Measurements from ENCODE around the gene NKX6-2. TPM values are rescaled to one million over a fixed set of nuclear protein-coding genes. Genes with fewer than 3 reads are reported as not detected.

The NKX6-2 gene
- total RNA-seq, 4 donors from 2014 or later = not detected

DNA sequence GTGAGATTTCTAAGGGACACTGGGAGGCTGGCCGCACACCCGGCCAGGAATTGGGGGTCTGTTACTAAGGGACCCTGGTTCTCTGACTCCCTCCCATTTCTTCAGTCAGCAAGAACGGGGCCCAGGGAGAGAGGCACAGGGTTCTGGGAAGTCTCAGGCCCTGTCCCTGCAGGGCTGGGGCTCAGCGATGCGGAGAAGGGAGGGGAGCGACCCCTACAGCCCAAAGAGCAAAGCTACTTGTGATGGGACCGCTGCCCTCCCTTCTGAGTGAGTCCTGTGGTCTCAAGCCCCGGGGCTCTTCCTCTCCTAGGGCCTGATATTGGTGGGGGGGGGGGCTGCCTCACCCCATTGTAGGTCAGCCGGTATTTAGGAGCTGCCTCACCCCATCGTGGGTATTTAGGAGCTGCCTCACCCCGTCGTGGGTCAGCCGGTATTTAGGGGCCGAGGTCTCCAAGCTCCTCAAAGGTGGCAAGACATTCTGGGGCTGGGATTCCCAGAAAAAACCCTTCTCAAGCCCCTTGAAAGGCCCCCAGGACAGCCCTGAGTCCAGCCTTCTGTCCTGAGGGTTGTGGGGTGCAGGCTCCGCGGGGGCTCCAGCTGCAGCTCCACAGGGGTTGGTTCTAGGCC lies 16.9 kb upstream of the NKX6-2 start:
- no peak overlapping the region for H3K27ac ChIP-seq
- DNase-seq = no peak
- intact Hi-C loops (cut with DNase I; ENCODE audit: low total_unique reads) = no loop called here
- no peaks in the 10 kb centered on the region for H3K36me3 ChIP-seq
- H3K9me3 ChIP-seq = no peaks in the 10 kb centered on the region
- H3K4me3 ChIP-seq = no peak overlapping the region
- WGBS, 2 donors (ENCODE audit: low coverage in 1 of 2) = 79% methylated on average over 16 of the region's 16 CpGs; no CpG with 5 or more reads in 1 of the 2 donors
- H3K4me1 ChIP-seq = no peaks in the 10 kb centered on the region
- in situ Hi-C loops (cut with MboI; ENCODE audit: low pct_ligation_motif_present in 1 of 4, low pct_unique_long_range_greater_than_20kb in 1 of 4, low sequenced_read_pairs in 3 of 4) = no loop called here
- no peaks in the 10 kb centered on the region for H3K27me3 ChIP-seq
- TF ChIP-seq EP300 (IDR thresholded peaks at IDR 0.05; ENCODE audit: low read depth) (no peak), POLR2AphosphoS5 (IDR thresholded peaks at IDR 0.05) (no peak), POLR2A (IDR thresholded peaks at IDR 0.05) (no peak)
- TF ChIP-seq, protein P1, sequence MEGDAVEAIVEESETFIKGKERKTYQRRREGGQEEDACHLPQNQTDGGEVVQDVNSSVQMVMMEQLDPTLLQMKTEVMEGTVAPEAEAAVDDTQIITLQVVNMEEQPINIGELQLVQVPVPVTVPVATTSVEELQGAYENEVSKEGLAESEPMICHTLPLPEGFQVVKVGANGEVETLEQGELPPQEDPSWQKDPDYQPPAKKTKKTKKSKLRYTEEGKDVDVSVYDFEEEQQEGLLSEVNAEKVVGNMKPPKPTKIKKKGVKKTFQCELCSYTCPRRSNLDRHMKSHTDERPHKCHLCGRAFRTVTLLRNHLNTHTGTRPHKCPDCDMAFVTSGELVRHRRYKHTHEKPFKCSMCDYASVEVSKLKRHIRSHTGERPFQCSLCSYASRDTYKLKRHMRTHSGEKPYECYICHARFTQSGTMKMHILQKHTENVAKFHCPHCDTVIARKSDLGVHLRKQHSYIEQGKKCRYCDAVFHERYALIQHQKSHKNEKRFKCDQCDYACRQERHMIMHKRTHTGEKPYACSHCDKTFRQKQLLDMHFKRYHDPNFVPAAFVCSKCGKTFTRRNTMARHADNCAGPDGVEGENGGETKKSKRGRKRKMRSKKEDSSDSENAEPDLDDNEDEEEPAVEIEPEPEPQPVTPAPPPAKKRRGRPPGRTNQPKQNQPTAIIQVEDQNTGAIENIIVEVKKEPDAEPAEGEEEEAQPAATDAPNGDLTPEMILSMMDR (IDR thresholded peaks at IDR 0.05) = no peak

DNA sequence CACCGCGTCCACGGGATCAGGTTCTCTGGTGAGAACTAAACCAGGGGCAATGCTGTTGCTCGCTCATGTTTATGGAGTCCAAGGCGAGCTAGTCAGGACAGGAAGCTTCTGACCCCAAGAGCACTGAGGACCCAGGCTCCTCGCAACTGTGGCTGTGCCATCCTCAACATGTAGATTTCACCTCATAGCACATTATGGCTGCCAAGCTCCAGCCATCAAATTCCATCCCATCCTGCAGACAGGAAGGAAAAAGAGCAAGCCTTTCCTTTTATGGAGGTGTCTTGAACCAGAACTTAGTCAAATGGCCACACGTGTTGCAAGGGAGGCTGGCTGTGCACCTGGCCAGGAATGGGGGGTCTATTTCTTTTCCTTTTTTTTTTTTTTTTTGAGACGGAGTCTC lies 16.1 kb upstream of the NKX6-2 start:
- in situ Hi-C loops (cut with MboI; ENCODE audit: low pct_ligation_motif_present in 1 of 4, low pct_unique_long_range_greater_than_20kb in 1 of 4, low sequenced_read_pairs in 3 of 4) = no loop called here

GRCh38 chr10:132799865-132800264 lies 13.9 kb upstream of the NKX6-2 start:
- Histone ChIP-seq H3K4me3 (no peak overlapping the region), H3K9me3 (no peaks in the 10 kb centered on the region), H3K36me3 (no peaks in the 10 kb centered on the region), H3K4me1 (no peaks in the 10 kb centered on the region), H3K27ac (no peak overlapping the region), H3K27me3 (no peaks in the 10 kb centered on the region)
- in situ Hi-C loops (cut with MboI; ENCODE audit: low pct_ligation_motif_present in 1 of 4, low pct_unique_long_range_greater_than_20kb in 1 of 4, low sequenced_read_pairs in 3 of 4) (no loop called here), intact Hi-C loops (cut with DNase I; ENCODE audit: low total_unique reads) (no loop called here)
- DNase-seq = no peak
- TF ChIP-seq EP300 (IDR thresholded peaks at IDR 0.05; ENCODE audit: low read depth) (no peak), POLR2A (IDR thresholded peaks at IDR 0.05) (no peak), POLR2AphosphoS5 (IDR thresholded peaks at IDR 0.05) (no peak)
- TF ChIP-seq, protein P1 (IDR thresholded peaks at IDR 0.05) = no peak
- 87% methylated on average over 11 of the region's 11 CpGs; no CpG with 5 or more reads in 1 of the 2 donors for WGBS, 2 donors (ENCODE audit: low coverage in 1 of 2)

More for the DNA sequence above, 16.1 kb upstream of the NKX6-2 start:
- no peak for DNase-seq
- no peak overlapping the region for H3K27ac ChIP-seq
- no peak overlapping the region for H3K4me3 ChIP-seq
- H3K27me3 ChIP-seq = no peaks in the 10 kb centered on the region
- no peaks in the 10 kb centered on the region for H3K36me3 ChIP-seq
- H3K4me1 ChIP-seq = no peaks in the 10 kb centered on the region
- intact Hi-C loops (cut with DNase I; ENCODE audit: low total_unique reads) = no loop called here
- no peaks in the 10 kb centered on the region for H3K9me3 ChIP-seq
- WGBS, 2 donors (ENCODE audit: low coverage in 1 of 2) = 80 to 81% methylated on average over 1 to 8 of the region's 8 CpGs
- TF ChIP-seq EP300 (IDR thresholded peaks at IDR 0.05; ENCODE audit: low read depth) = no peak
- TF ChIP-seq, protein P1 (IDR thresholded peaks at IDR 0.05) = no peak
- no peak for TF ChIP-seq POLR2AphosphoS5 (IDR thresholded peaks at IDR 0.05)
- no peak for TF ChIP-seq POLR2A (IDR thresholded peaks at IDR 0.05)

DNA sequence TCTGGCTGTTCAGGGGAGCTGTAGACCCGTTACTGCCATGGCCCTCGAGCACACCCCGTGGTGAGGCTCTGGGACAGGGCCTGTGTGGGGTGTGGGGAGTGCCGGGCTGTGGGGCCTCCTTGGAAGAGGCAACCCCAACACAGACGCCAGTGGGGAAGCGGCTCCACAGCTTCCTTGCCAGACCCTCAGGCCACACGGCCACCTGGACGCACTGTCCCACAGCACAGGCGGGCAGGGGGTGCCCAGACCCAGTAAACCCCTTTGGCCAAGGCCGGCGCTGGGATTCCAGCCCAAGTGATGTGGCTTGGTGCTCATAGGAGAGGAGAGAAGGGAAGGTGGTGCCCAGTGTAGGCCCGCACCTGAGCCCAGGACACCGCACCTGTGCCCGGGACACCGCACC lies 12.9 kb upstream of the NKX6-2 start:
- peaks cover 4% of the 10 kb centered on the region for H3K27me3 ChIP-seq
- H3K4me1 ChIP-seq = no peaks in the 10 kb centered on the region
- no peaks in the 10 kb centered on the region for H3K36me3 ChIP-seq
- no peak overlapping the region for H3K4me3 ChIP-seq
- intact Hi-C loops (cut with DNase I; ENCODE audit: low total_unique reads) = no loop called here
- H3K27ac ChIP-seq = no peak overlapping the region
- no peak for TF ChIP-seq POLR2A (IDR thresholded peaks at IDR 0.05)
- TF ChIP-seq POLR2AphosphoS5 (IDR thresholded peaks at IDR 0.05) = no peak
- no peak for TF ChIP-seq EP300 (IDR thresholded peaks at IDR 0.05; ENCODE audit: low read depth)
- TF ChIP-seq, protein P1 (IDR thresholded peaks at IDR 0.05) = no peak
- WGBS, 2 donors (ENCODE audit: low coverage in 1 of 2) = 88% methylated on average over 12 of the region's 15 CpGs; no CpG with 5 or more reads in 1 of the 2 donors
- in situ Hi-C loops (cut with MboI; ENCODE audit: low pct_ligation_motif_present in 1 of 4, low pct_unique_long_range_greater_than_20kb in 1 of 4, low sequenced_read_pairs in 3 of 4) = no loop called here
- no peaks in the 10 kb centered on the region for H3K9me3 ChIP-seq
- DNase-seq = no peak
